ENCODE data around the gene CHIC2.

DNA sequence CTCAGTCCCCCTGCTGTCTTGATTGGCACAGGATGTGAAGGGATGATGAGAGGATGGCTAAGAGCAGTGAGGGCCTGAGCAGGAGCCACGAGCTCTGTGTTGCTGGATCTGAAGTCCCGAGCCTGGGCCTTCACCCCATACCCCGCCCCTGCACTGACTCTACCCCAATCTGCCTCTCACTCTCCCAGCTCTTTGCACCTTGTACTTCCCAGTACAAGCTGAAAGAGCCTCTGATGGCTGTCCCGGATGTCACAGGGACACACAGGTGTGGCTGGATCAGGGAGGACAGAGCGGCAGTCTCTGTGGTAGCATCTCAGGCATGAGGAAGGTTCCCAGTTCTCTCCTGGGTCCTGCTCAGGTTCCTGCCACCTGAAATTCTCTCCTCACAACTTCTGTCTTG lies 103.6 kb downstream of the CHIC2 start:
- TF ChIP-seq, protein P1, sequence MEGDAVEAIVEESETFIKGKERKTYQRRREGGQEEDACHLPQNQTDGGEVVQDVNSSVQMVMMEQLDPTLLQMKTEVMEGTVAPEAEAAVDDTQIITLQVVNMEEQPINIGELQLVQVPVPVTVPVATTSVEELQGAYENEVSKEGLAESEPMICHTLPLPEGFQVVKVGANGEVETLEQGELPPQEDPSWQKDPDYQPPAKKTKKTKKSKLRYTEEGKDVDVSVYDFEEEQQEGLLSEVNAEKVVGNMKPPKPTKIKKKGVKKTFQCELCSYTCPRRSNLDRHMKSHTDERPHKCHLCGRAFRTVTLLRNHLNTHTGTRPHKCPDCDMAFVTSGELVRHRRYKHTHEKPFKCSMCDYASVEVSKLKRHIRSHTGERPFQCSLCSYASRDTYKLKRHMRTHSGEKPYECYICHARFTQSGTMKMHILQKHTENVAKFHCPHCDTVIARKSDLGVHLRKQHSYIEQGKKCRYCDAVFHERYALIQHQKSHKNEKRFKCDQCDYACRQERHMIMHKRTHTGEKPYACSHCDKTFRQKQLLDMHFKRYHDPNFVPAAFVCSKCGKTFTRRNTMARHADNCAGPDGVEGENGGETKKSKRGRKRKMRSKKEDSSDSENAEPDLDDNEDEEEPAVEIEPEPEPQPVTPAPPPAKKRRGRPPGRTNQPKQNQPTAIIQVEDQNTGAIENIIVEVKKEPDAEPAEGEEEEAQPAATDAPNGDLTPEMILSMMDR (IDR thresholded peaks at IDR 0.05), result no peak
- no peak for TF ChIP-seq EP300 (IDR thresholded peaks at IDR 0.05)
- TF ChIP-seq POLR2AphosphoS5 (IDR thresholded peaks at IDR 0.05), result no peak
- no peak for TF ChIP-seq POLR2A (IDR thresholded peaks at IDR 0.05; ENCODE audit: low read depth)
